Heart left ventricle (tissue), 13 donors: Measurements from ENCODE around the gene MTMR1.

Experiments used
- CTCF ChIP-seq, 12 donors: fragments of 200-600 bp; sonication (generic) in 4 of 12; IDR thresholded peaks; one replicate each; pipeline versions ENCODE4 v1.5.0 to v1.8.0; 2018 to 2022; ENCODE audit warnings: antibody characterized with exemption in 12 of 12, mild to moderate bottlenecking in 5 of 12
- POLR2A ChIP-seq, 2 donors: fragments of 450-650 bp; IDR thresholded peaks; one replicate each; pipeline ENCODE4 v1.6.1; 2017; ENCODE audit warnings: antibody characterized with exemption in 2 of 2, mild to moderate bottlenecking in 2 of 2, moderate library complexity in 2 of 2
- donor health status: ischemic (EF 13 %, LVEDD 7.1; RV severe dilation, severe dysfunction).
- donor health status: DM: no; HTN: yes; CAD: no.
- donor health status: DM: no; HTN: no; CAD: no.
- donor health status: ischemic (EF 25% LVEDD 6.9; RV normal size, moderate dysfunction).
- donor health status: ischemic (EF 25% LVEDD 5.7; RV mildly dilated, moderate dysfunction).
- donor health status: ischemic (EF 35%, LVEDD 5.7; RV mildly dilated, moderate dysfunction).
- donor health status: nonischemic (EF 11% LVEDD 7.7; RV severe dilation, severe dysfunction).
- donor health status: DM: yes; HTN: yes; CAD: no.
- donor health status: PGD.
- donor health status: ischemic (EF 29% LVEDD 5.4; RV normal size, mild dysfunction).
- donor health status: nonischemic (EF 23%, LVEDD 6.1; RV moderate dilation, normal function).

GRCh38 chrX:150768132-150768485 lies 74.9 kb downstream of the MTMR1 start:
- TF ChIP-seq CTCF (IDR thresholded peaks at IDR 0.05) (no peak), POLR2A (IDR thresholded peaks at IDR 0.05) (no peak)
